Skin epidermis (tissue), 12 donors: ENCODE results near the gene PCDHA1.

Source experiments
- H3K27ac ChIP-seq, 21 experiments: fragments of 200-600 bp; sonication (generic) in 11 of 21; one replicate each; pipeline ENCODE4 v1.5.0; 2020; ENCODE audit warnings: mild to moderate bottlenecking in 3 of 21, inconsistent platforms in 2 of 21, moderate library complexity in 2 of 21
- H3K4me3 ChIP-seq, 7 experiments: fragments of 200-600 bp; sonication (generic) in 2 of 7; one replicate each; pipeline ENCODE4 v1.5.0; 2020; ENCODE audit warnings: inconsistent platforms in 2 of 7, mild to moderate bottlenecking in 2 of 7, moderate library complexity in 1 of 7

PCDHA1 gene

GRCh38 chr5:141007791-141008190 is 221.9 kb downstream of the PCDHA1 start:
- Histone ChIP-seq H3K4me3 (no peak overlapping the region), H3K27ac (no peak overlapping the region)

GRCh38 chr5:141010047-141010793 is 224.3 kb downstream of the PCDHA1 start:
- Histone ChIP-seq H3K27ac (no peak overlapping the region), H3K4me3 (no peak overlapping the region)

- H3K4me3 ChIP-seq, result no peak overlapping the region
- H3K27ac ChIP-seq, result no peak overlapping the region
These were observed 232.0 kb downstream of the PCDHA1 start for GRCh38 chr5:141017943-141018342.

DNA sequence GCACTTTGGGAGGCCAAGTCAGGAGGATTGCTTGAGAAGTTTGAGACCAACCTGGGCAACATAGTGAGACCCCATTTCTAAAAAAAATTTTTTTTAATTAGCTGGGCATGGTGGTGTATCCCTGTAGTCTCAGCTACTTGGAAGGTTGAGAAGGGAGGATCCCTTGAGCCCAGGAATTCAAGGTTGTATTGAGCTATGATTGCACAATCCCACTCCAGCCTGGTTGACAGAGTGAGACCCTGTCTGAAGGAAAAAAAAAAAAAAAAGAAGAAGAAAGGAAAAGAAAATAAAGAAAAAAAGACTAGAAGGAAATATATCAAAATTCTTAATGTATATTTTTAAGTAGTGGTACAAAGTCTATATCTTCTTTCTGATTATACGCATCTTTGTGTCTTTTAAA is 236.4 kb downstream of the PCDHA1 start:
- Histone ChIP-seq H3K4me3 (no peak overlapping the region), H3K27ac (no peak overlapping the region)

- no peak overlapping the region for H3K27ac ChIP-seq
- no peak overlapping the region for H3K4me3 ChIP-seq
These were observed 245.1 kb downstream of the PCDHA1 start for GRCh38 chr5:141031006-141031405.

DNA sequence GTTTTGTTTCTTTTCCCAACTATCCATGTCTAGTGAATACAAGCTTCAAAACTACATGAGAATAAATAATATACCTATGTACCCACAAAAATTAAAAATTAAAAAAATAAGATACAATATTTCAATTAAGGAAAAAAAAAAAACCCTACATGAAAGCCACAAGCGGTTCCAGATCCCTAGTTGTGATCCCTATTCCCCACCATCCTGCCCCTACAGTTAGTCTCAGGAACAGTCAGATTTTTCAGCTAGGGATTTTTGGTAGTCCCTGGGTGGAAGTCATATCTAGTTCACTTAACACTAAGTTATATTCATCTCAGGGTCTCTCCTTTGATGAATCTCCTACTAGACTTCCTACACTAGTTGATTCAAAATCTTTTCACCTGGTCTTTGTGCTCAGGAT is 246.7 kb downstream of the PCDHA1 start:
- Histone ChIP-seq H3K27ac (no peak overlapping the region), H3K4me3 (no peak overlapping the region)

DNA sequence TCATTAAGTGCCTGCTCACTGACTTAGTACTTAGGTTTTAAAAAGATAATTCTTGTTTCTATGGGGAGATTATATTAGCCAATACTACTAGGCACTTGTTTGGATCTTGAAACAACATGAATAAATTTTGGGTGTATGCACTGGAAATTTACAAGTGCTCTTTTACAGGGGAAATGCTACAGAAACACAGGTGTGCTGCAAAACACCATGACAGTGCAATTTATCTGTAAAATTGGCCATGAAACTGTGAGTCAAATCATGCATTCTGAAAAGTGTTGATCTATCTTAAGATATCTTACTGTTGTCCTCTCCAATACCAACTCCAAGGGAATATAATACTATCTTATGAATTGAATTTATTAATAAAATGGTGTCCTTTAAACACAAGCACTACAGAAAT is 253.1 kb downstream of the PCDHA1 start:
- Histone ChIP-seq H3K4me3 (no peak overlapping the region), H3K27ac (no peak overlapping the region)

GRCh38 chr5:141039517-141039916 is 253.6 kb downstream of the PCDHA1 start:
- no peak overlapping the region for H3K4me3 ChIP-seq
- H3K27ac ChIP-seq, result no peak overlapping the region

DNA sequence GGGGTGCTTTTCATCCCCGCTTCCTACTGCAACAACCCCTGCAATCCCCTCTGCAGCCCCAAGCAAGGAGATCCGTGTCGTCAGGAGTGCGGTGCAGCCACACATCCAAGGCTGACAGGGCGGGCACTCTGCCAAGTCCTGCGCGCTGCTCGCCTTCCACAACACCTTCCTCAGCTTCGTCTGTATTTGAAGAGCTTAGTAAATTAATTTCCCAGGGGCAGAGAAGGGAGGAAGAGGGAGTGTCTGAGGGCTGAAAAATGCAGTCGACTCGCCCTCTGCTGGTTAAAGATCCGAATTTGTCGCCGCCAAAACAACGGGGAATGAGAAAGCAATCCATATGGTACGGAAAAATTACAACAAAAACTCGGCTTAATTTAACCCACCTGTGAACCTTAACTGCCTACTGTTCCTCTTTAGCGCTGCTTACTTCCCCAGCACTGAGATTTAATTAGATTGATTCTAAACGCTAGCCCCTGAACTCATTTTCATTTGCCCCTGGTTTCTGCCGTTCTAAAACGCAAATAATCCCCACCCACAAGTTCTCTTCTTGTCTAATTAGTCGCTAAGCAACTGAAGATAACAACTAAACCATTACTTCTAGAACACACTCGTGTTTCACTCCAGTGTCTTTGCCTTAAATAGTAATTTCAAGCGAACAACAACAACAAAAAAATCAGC is 254.3 kb downstream of the PCDHA1 start:
- no peak overlapping the region for H3K27ac ChIP-seq

GRCh38 chr5:141040771-141041426 is 255.0 kb downstream of the PCDHA1 start:
- no peak overlapping the region for H3K27ac ChIP-seq
- peak overlapping the region in 3 of 7 experiments; percentile 1 to 8 (median 3) for H3K4me3 ChIP-seq

More for the DNA sequence above, 254.3 kb downstream of the PCDHA1 start:
- peak overlapping the region in 3 of 7 experiments; percentile 1 to 8 (median 3) for H3K4me3 ChIP-seq

GRCh38 chr5:141041427-141041785 is 255.5 kb downstream of the PCDHA1 start:
- Histone ChIP-seq H3K27ac (no peak overlapping the region), H3K4me3 (no peak overlapping the region)

GRCh38 chr5:141042555-141042954 is 256.6 kb downstream of the PCDHA1 start:
- Histone ChIP-seq H3K27ac (no peak overlapping the region), H3K4me3 (no peak overlapping the region)

GRCh38 chr5:141050622-141051520 is 264.9 kb downstream of the PCDHA1 start, which contains the start of gene PCDHB1:
PCDHB1 (plus strand) TSS chr5:141051374; CDS start chr5:141051471, 97 bp downstream.
- peak within 1 kb of the TSS in 5 of 7 experiments; percentile 3 to 35 (median 11) for H3K4me3 ChIP-seq
- H3K27ac ChIP-seq, result no peak within 1 kb of the TSS

GRCh38 chr5:141051521-141051866 is 265.6 kb downstream of the PCDHA1 start:
- Histone ChIP-seq H3K27ac (no peak overlapping the region), H3K4me3 (peak overlapping the region in 5 of 7 experiments; percentile 3 to 35 (median 11))
